Measurements from ENCODE around the gene AVPR1B.
A peak's percentile ranks its signal among the peaks of the same experiment; 100 is the strongest.

Gene AVPR1B

GRCh38 chr1:206111271-206111927 lies 5.8 kb downstream of the AVPR1B start:
- no peak for DNase-seq

- no peak for DNase-seq
These were observed 6.4 kb downstream of the AVPR1B start for GRCh38 chr1:206110820-206111219.

GRCh38 chr1:206110161-206110560 lies 7.0 kb downstream of the AVPR1B start:
- no peak for DNase-seq

GRCh38 chr1:206109718-206110117 lies 7.5 kb downstream of the AVPR1B start:
- no peak for DNase-seq

GRCh38 chr1:206108635-206109034 lies 8.6 kb downstream of the AVPR1B start:
- DNase-seq = no peak

- no peak for DNase-seq
These were observed 10.0 kb downstream of the AVPR1B start for GRCh38 chr1:206107168-206107544.

GRCh38 chr1:206106328-206107167 lies 10.6 kb downstream of the AVPR1B start:
- peak; percentile 86 for DNase-seq

- no peak for DNase-seq
These were observed 11.7 kb downstream of the AVPR1B start for GRCh38 chr1:206105464-206105995.

GRCh38 chr1:206103979-206104378 lies 13.2 kb downstream of the AVPR1B start:
- DNase-seq = no peak

- no peak for DNase-seq
These were observed 14.8 kb downstream of the AVPR1B start for GRCh38 chr1:206102292-206102936.

- DNase-seq = no peak
These were observed 15.7 kb downstream of the AVPR1B start for GRCh38 chr1:206101351-206102045.

GRCh38 chr1:206100226-206100815 lies 16.9 kb downstream of the AVPR1B start:
- DNase-seq = no peak

GRCh38 chr1:206098242-206098919 lies 18.8 kb downstream of the AVPR1B start:
- no peak for DNase-seq

GRCh38 chr1:206097381-206097780 lies 19.8 kb downstream of the AVPR1B start:
- no peak for DNase-seq

- DNase-seq = no peak
These were observed 23.2 kb downstream of the AVPR1B start for GRCh38 chr1:206094024-206094423.

GRCh38 chr1:206089341-206089740 lies 27.8 kb downstream of the AVPR1B start:
- no peak for DNase-seq

GRCh38 chr1:206087091-206087490 lies 30.1 kb downstream of the AVPR1B start:
- no peak for DNase-seq

- DNase-seq = no peak
These were observed 33.4 kb downstream of the AVPR1B start for GRCh38 chr1:206083750-206084149.

- no peak for DNase-seq
These were observed 34.1 kb downstream of the AVPR1B start for GRCh38 chr1:206082831-206083695.

- no peak for DNase-seq
These were observed 35.3 kb downstream of the AVPR1B start for GRCh38 chr1:206081856-206082255.

Measured in fibroblast of skin of scalp (primary cell).